ENCODE data around the gene PRKAG2. TPM values are rescaled to one million over a fixed set of nuclear protein-coding genes. Genes with fewer than 3 reads are reported as not detected.

PRKAG2 gene
- total RNA-seq, 3 donors from 2014 or later = 32.3 to 56.6 (median 34.4) TPM

DNA sequence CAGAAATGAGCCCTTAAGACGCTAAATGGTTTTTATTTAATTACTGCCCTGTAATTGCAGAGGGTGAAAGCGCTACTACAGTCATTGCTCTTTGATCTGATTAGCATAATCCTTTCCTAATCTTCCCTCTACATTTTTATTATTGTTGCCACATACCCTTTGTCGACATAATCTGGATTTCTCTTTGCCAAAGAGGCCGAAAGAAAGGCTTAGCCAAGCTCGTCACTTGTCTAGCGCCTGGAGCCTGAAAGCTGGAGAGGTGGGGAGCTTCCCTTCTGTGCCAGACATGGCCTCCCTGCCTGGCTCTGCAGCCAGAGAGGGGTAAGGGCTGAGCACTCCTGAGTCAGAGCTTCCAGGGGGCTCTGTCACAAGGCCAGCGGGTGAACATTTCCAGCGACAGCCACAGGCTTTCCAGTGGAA, 145.9 kb downstream of the PRKAG2 start:
- DNase-seq (ENCODE audit: low spot score in 2 of 2) = no peak

DNA sequence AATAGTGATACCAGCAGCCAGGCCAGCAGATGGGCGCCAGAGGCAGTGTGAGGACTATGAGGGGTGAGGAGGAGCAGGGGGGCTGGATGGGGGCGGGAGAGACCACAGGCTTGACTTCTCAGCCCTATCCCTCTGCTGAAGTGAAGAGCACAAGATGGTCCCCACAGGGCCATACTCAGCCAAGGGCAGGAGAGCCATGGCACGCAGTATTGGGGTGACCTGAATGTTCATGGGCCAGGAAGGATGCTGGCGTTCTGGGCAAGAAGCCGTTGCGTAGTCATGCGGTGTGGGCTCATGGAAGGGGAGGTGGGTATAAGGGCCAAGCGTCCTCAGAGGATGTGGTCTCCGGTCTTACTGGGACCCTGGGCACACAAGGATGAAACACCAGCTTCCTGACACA, 146.3 kb downstream of the PRKAG2 start:
- DNase-seq (ENCODE audit: low spot score in 2 of 2) = no peak
- Histone ChIP-seq H3K36me3 (no peaks in the 10 kb centered on the region), H3K4me3 (no peak overlapping the region), H3K9me3 (no peaks in the 10 kb centered on the region), H3K27ac (no peak overlapping the region), H3K4me1 (peaks cover 0 to 8% of the 10 kb centered on the region in 2 donors), H3K27me3 (no peaks in the 10 kb centered on the region)
- TF ChIP-seq POLR2AphosphoS5 (IDR thresholded peaks at IDR 0.05) (no peak), POLR2A (IDR thresholded peaks at IDR 0.05) (no peak)
- TF ChIP-seq, protein P1, sequence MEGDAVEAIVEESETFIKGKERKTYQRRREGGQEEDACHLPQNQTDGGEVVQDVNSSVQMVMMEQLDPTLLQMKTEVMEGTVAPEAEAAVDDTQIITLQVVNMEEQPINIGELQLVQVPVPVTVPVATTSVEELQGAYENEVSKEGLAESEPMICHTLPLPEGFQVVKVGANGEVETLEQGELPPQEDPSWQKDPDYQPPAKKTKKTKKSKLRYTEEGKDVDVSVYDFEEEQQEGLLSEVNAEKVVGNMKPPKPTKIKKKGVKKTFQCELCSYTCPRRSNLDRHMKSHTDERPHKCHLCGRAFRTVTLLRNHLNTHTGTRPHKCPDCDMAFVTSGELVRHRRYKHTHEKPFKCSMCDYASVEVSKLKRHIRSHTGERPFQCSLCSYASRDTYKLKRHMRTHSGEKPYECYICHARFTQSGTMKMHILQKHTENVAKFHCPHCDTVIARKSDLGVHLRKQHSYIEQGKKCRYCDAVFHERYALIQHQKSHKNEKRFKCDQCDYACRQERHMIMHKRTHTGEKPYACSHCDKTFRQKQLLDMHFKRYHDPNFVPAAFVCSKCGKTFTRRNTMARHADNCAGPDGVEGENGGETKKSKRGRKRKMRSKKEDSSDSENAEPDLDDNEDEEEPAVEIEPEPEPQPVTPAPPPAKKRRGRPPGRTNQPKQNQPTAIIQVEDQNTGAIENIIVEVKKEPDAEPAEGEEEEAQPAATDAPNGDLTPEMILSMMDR (IDR thresholded peaks at IDR 0.05) = no peak
- intact Hi-C loops (cut with DNase I; ENCODE audit: low total_unique reads) = loop anchor here (10.0 kb wide), 1 partner anchor 96 kb away; no protein-coding TSS in a partner anchor

More for the DNA sequence above, 145.9 kb downstream of the PRKAG2 start:
- H3K36me3 ChIP-seq = no peaks in the 10 kb centered on the region
- H3K9me3 ChIP-seq = no peaks in the 10 kb centered on the region
- peaks cover 0 to 8% of the 10 kb centered on the region in 2 donors for H3K4me1 ChIP-seq
- intact Hi-C loops (cut with DNase I; ENCODE audit: low total_unique reads) = loop anchor here (10.0 kb wide), 1 partner anchor 96 kb away; no protein-coding TSS in a partner anchor
- no peak overlapping the region for H3K4me3 ChIP-seq
- no peak overlapping the region for H3K27ac ChIP-seq
- TF ChIP-seq POLR2AphosphoS5 (IDR thresholded peaks at IDR 0.05) (no peak), POLR2A (IDR thresholded peaks at IDR 0.05) (no peak)
- TF ChIP-seq, protein P1 (IDR thresholded peaks at IDR 0.05) = no peak
- H3K27me3 ChIP-seq = no peaks in the 10 kb centered on the region

DNA sequence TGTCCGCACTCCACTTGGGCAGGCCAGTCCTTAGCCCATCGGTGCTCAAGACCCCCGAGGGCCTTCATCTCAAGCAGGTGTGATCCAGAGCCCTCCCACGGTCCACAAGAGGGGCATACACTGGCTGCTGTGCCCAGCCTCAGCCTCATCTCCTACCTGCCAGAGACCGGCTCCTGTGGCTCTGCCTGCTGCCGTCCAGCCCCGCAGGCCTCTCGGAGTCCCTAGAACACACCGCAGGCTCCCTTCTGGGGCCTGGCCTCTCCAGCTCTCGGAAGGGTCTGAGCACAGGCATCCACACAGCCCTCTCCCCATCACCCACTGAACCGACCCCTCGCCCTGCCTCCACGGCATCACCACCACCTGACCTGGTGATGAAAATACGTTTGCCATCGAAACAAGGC, 147.4 kb downstream of the PRKAG2 start:
- Histone ChIP-seq H3K9me3 (no peaks in the 10 kb centered on the region), H3K27me3 (no peaks in the 10 kb centered on the region), H3K4me1 (peaks cover 0 to 8% of the 10 kb centered on the region in 2 donors), H3K36me3 (no peaks in the 10 kb centered on the region), H3K4me3 (no peak overlapping the region), H3K27ac (no peak overlapping the region)
- no peak for DNase-seq (ENCODE audit: low spot score in 2 of 2)
- TF ChIP-seq POLR2A (IDR thresholded peaks at IDR 0.05) (no peak), POLR2AphosphoS5 (IDR thresholded peaks at IDR 0.05) (no peak)
- TF ChIP-seq, protein P1 (IDR thresholded peaks at IDR 0.05) = no peak
- intact Hi-C loops (cut with DNase I; ENCODE audit: low total_unique reads) = loop anchor here (10.0 kb wide), 1 partner anchor 155 kb away; no protein-coding TSS in a partner anchor

DNA sequence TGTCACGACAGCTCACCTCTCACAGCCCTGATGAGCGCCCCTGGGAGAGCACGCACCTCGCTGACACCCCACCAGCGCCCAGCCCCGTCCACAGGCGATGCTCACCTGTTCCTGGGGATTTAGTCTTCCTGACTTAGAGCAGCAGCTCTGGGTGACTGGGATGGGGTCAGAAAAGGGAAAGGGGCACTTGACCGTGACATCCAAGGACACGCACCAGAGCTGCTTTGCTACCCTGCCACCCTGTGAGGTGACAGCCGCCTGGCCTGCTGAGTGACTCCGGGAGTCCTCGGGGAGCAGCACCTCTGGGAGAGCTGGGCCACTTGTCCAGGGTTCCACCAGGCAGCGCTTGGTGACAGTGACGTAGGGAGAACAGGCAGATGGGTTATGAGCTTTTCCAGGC, 148.2 kb downstream of the PRKAG2 start:
- H3K36me3 ChIP-seq = no peaks in the 10 kb centered on the region
- H3K27me3 ChIP-seq = no peaks in the 10 kb centered on the region
- TF ChIP-seq, protein P1 (IDR thresholded peaks at IDR 0.05) = no peak
- TF ChIP-seq POLR2AphosphoS5 (IDR thresholded peaks at IDR 0.05) = no peak
- TF ChIP-seq POLR2A (IDR thresholded peaks at IDR 0.05) = no peak
- H3K9me3 ChIP-seq = no peaks in the 10 kb centered on the region
- H3K4me1 ChIP-seq = peaks cover 0 to 8% of the 10 kb centered on the region in 2 donors
- H3K4me3 ChIP-seq = no peak overlapping the region
- no peak for DNase-seq (ENCODE audit: low spot score in 2 of 2)
- intact Hi-C loops (cut with DNase I; ENCODE audit: low total_unique reads) = loop anchor here (10.0 kb wide), 1 partner anchor 154 kb away; no protein-coding TSS in a partner anchor
- H3K27ac ChIP-seq = peak overlapping the region; percentile 74 to 84

DNA sequence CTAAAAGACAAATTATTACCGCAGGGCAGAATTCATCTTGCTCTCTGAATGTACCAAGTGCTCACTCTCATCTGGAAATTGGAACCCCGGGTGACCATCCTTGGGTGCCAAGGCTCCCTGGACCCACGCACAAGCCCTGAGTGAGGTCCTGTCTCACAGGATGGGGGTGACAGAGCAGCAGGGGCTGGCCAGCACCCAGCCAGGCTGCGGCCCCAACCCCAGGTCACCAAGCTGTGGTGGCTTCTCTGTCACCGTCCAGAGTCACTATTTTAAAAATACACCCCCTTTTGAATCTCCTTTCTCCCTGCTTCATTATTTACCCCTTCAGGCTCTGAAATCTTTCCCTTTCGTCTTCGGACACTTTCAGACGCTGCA, 148.6 kb downstream of the PRKAG2 start:
- H3K27me3 ChIP-seq = no peaks in the 10 kb centered on the region
- H3K4me1 ChIP-seq = peaks cover 0 to 8% of the 10 kb centered on the region in 2 donors
- no peak overlapping the region for H3K4me3 ChIP-seq
- TF ChIP-seq, protein P1 (IDR thresholded peaks at IDR 0.05) = no peak
- TF ChIP-seq POLR2A (IDR thresholded peaks at IDR 0.05) = no peak
- no peak for TF ChIP-seq POLR2AphosphoS5 (IDR thresholded peaks at IDR 0.05)
- intact Hi-C loops (cut with DNase I; ENCODE audit: low total_unique reads) = loop anchor here (10.0 kb wide), 1 partner anchor 153 kb away; no protein-coding TSS in a partner anchor
- no peaks in the 10 kb centered on the region for H3K9me3 ChIP-seq
- no peak for DNase-seq (ENCODE audit: low spot score in 2 of 2)
- H3K36me3 ChIP-seq = no peaks in the 10 kb centered on the region
- H3K27ac ChIP-seq = peak overlapping the region; percentile 74 to 84

Measured in breast epithelium (tissue), 4 donors.